PC-3 (cell line): ENCODE data around the gene PPP1R12B.

Source experiments
- CTCF ChIP-seq: fragments of 300-600 bp; sonication (generic); conservative IDR thresholded peaks from 2 replicates; pipeline ENCODE4 v1.5.1; 2017; ENCODE audit warnings: antibody characterized with exemption, low read depth, mild to moderate bottlenecking, low read length
- EZH2 ChIP-seq: fragments of 300-600 bp; sonication (generic); IDR thresholded peaks from one replicate; pipeline ENCODE4 v1.6.1; 2017; ENCODE audit warnings: antibody characterized with exemption, mild to moderate bottlenecking, low read length; ENCODE audit not compliant: unreplicated experiment

GRCh38 chr1:202622388-202622787 lies 273.9 kb downstream of the PPP1R12B start:
- no peak for TF ChIP-seq CTCF
- TF ChIP-seq EZH2, result no peak
